Panc1 (cell line): ENCODE results near the gene NOPCHAP1. TPM values are rescaled to one million over a fixed set of nuclear protein-coding genes. Genes with fewer than 3 reads are reported as not detected.

Experiments
- ATAC-seq: fragments of 200-7000 bp; cut with Tn5 transposase; 2 replicates; pipeline ENCODE4 v1.9.1; 2020; ENCODE audit warnings: mild to moderate bottlenecking, moderate library complexity
- BruUV-seq: library from RNA; stranded (reverse); fragments of 400-500 nt; replicated peaks from 2 replicates; lab custom pipeline; 2021; lab: Mats Ljungman, UMichigan
- CTCF ChIA-PET: fragments of 300-600 bp; sonication (Branson Sonifier 250); formaldehyde crosslinking; loops from one replicate; lab custom pipeline; 2022; ENCODE audit warnings: antibody characterized with exemption; lab: Charles Lee
- POLR2A ChIA-PET: fragments of 300-600 bp; sonication (Branson Sonifier 250); formaldehyde crosslinking; loops from one replicate; lab custom pipeline; 2022; ENCODE audit warnings: antibody characterized with exemption; lab: Charles Lee
- DNase-seq: peaks from one replicate; pipeline ENCODE4 v3.0.0-alpha.2; 2010; ENCODE audit warnings: low read depth, low spot score
- H3K27ac ChIP-seq: 2 replicates; pipeline ENCODE4 v1.5.1; 2011; ENCODE audit warnings: mild to moderate bottlenecking, low read length, inconsistent platforms
- H3K27me3 ChIP-seq: fragments of 200-500 bp; sonication (Bioruptor generic); 2 replicates; pipeline ENCODE4 v1.6.0; 2014; ENCODE audit warnings: low read length, inconsistent platforms; ENCODE audit not compliant: control insufficient read depth, insufficient read depth
- H3K36me3 ChIP-seq: fragments of 200-500 bp; sonication (Bioruptor generic); 2 replicates; pipeline ENCODE4 v1.5.1; 2014; ENCODE audit warnings: inconsistent platforms, mild to moderate bottlenecking, low read length, moderate library complexity; ENCODE audit not compliant: control insufficient read depth, insufficient read depth
- H3K4me1 ChIP-seq: 2 replicates; pipeline ENCODE4 v1.5.1; 2011; ENCODE audit warnings: inconsistent platforms, mild to moderate bottlenecking, low read length, moderate library complexity; ENCODE audit not compliant: control insufficient read depth, insufficient read depth
- H3K4me3 ChIP-seq, 2 experiments: 2 replicates each; pipeline ENCODE4 v1.5.1; 2011 to 2012; ENCODE audit warnings: low read depth in 2 of 2, low read length in 2 of 2, mild to moderate bottlenecking in 2 of 2, inconsistent platforms in 1 of 2, moderate library complexity in 1 of 2
- H3K9me3 ChIP-seq: fragments of 200-500 bp; sonication (Bioruptor generic); 2 replicates; pipeline ENCODE4 v1.5.1; 2014; ENCODE audit warnings: low read depth, mild to moderate bottlenecking, inconsistent platforms, low read length, moderate library complexity; ENCODE audit not compliant: control insufficient read depth, insufficient read depth
- CTCF ChIP-seq: fragments of 450-650 bp; IDR thresholded peaks from 2 replicates; pipeline ENCODE4 v1.5.1; 2017; ENCODE audit warnings: mild to moderate bottlenecking
- POLR2AphosphoS5 ChIP-seq: IDR thresholded peaks from 2 replicates; pipeline ENCODE4 v1.6.1; 2012; ENCODE audit warnings: mild to moderate bottlenecking, low read depth, low read length, moderate library complexity
- REST ChIP-seq, 2 experiments: IDR thresholded peaks; 2 replicates each; pipeline ENCODE4 v1.6.1; 2011 to 2012; ENCODE audit warnings: low read depth in 2 of 2, control low read depth in 1 of 2, low read length in 1 of 2, mild to moderate bottlenecking in 1 of 2, moderate library complexity in 1 of 2; ENCODE audit not compliant: insufficient read depth in 1 of 2
- SIN3A ChIP-seq: IDR thresholded peaks from 2 replicates; pipeline ENCODE4 v1.6.1; 2012; ENCODE audit warnings: low read depth, mild to moderate bottlenecking, low read length, moderate library complexity, borderline replicate concordance; ENCODE audit not compliant: insufficient read depth
- TCF7L2 ChIP-seq: IDR thresholded peaks from 2 replicates; pipeline ENCODE4 v1.6.1; 2011; ENCODE audit warnings: mild to moderate bottlenecking, low read depth, low read length, inconsistent platforms
- in situ Hi-C: cut with HindIII; loops from 2 replicates; pipeline ENCODE4 v1.10.0; 2016; ENCODE audit warnings: low sequenced_read_pairs, low pct_unique_long_range_greater_than_20kb
- intact Hi-C: fragments of 100-400 bp; cut with micrococcal nuclease; formaldehyde crosslinking; loops from one replicate; pipeline ENCODE4 v1.10.0; 2022; ENCODE audit not compliant: unreplicated experiment
- total RNA-seq: library from RNA; stranded (reverse); gene quantifications from one replicate; pipeline ENCODE4 v1.2.1, GENCODE V29; 2021; ENCODE audit not compliant: unreplicated experiment

The NOPCHAP1 gene
- total RNA-seq, 1 experiment from 2014 or later = 24.0 TPM

DNA sequence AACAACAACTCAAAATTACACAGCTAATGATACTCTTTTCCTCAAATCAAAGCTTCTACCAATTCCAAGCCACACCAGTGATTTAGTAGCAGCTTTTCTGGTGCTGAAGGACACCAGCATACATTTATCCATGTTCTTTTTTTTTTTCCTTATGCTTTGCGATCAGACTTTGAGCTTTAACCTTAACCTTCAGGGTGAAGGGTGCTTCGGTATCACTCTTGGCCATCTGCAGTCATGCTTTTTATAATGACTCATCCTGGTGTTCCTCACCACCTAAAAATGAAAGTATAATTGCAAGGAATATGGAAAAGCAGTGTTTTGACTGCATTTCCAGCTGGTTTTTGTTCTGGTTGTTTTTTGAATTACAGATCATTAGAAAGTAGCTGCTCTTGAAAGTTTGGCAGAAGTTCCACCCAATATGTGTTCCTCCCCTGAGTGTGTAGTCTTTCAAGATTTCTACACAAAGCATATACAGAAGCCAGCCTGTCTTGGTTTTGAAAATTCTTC, 26.7 kb upstream of the NOPCHAP1 start:
- peaks cover 22% of the 10 kb centered on the region for H3K4me1 ChIP-seq
- no peaks in the 10 kb centered on the region for H3K27me3 ChIP-seq
- intact Hi-C loops = no loop called here
- H3K36me3 ChIP-seq = no peaks in the 10 kb centered on the region
- H3K4me3 ChIP-seq = peak overlapping the region in 1 of 2 experiments; percentile 83; a peak in 2 of 4 replicates
- ChIA-PET CTCF (interaction anchor here (0.7 kb wide), 2 partner anchors 49 to 142 kb away, joined by 3 read pairs; no protein-coding TSS in a partner anchor), POLR2A (interaction anchor here (0.6 to 0.9 kb wide), 2 partner anchors 9 to 419 kb away, joined by 3 to 4 read pairs; no protein-coding TSS in a partner anchor)
- ATAC-seq = no peak
- BruUV-seq = TSS peak; percentile 70
- in situ Hi-C loops = no loop called here
- peak overlapping the region; percentile 76 for H3K27ac ChIP-seq
- TF ChIP-seq POLR2AphosphoS5 = no peak
- no peak for TF ChIP-seq REST (IDR thresholded peaks at IDR 0.05; ENCODE audit: insufficient read depth in 1 of 2, low read depth in 2 of 2, low read length in 1 of 2)
- DNase-seq = no peak
- no peaks in the 10 kb centered on the region for H3K9me3 ChIP-seq

- no peak overlapping the region for H3K4me3 ChIP-seq
- peaks cover 6% of the 10 kb centered on the region; the same call in 1 of the 2 replicates for H3K27me3 ChIP-seq
- CTCF ChIA-PET = interaction anchor here (0.6 to 0.7 kb wide), 2 partner anchors 111 to 141 kb away, joined by 3 to 6 read pairs; no protein-coding TSS in a partner anchor
- no peak for TF ChIP-seq REST (IDR thresholded peaks at IDR 0.05; ENCODE audit: insufficient read depth in 1 of 2, low read depth in 2 of 2, low read length in 1 of 2)
- no peak for TF ChIP-seq SIN3A
- no peak for TF ChIP-seq CTCF
- no peak for TF ChIP-seq TCF7L2
- no peak for TF ChIP-seq POLR2AphosphoS5
- DNase-seq (no peak), ATAC-seq (no peak)
- no peaks in the 10 kb centered on the region for H3K9me3 ChIP-seq
- intact Hi-C loops (no loop called here), in situ Hi-C loops (no loop called here)
- no peaks in the 10 kb centered on the region for H3K36me3 ChIP-seq
- no peak overlapping the region for H3K27ac ChIP-seq
- no TSS peak for BruUV-seq
- H3K4me1 ChIP-seq = peaks cover 22% of the 10 kb centered on the region
- POLR2A ChIA-PET = no interaction called here
Observed at GRCh38 chr12:104960464-104960863, 25.7 kb upstream of the NOPCHAP1 start.
